IPS DF 4.7 (cell line): ENCODE data around the gene ABCA13.

Experiments used
- DNase-seq: peaks from one replicate; pipeline ENCODE4 v3.0.0-alpha.2; 2013; ENCODE audit warnings: low spot score; ENCODE audit errors: extremely low read depth

ABCA13 gene

DNA sequence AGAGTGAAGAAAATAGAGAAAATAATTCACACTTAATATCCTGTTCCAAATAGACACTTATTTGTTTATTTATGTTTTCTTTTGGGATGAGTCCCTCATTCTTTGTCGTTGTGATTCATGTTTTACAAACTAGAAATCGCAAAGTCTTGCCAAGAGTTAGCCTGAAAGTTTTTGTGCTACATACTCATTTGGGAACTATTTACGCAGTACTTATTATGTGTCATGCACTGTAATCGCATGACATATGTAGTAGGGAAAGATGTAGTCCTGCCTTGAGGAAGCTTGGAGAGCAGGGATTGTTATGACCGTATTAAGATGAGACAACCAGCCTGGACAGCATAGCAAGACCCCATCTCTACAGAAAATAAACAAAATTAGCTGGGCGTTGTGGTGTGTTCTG is 189.3 kb downstream of the ABCA13 start:
- no peak for DNase-seq

DNA sequence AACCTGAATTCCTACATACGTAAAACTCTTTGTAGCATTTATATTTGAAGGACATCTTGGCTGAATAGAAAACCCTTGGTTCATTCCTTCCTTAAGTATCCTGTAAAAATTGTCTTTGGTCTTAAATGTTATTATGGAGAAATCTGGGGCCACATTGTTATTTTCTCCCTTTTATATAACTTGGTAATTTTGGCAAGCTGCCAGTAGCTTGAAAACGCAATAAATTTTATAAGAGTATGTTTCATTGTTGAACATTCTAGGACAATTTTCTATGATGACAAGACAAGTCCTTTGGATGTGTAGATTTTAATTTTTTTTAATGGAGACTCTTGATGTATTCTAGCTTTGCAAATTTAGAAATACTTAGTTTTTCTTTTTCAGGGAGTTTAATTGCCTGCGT is 191.9 kb downstream of the ABCA13 start:
- DNase-seq = no peak

DNA sequence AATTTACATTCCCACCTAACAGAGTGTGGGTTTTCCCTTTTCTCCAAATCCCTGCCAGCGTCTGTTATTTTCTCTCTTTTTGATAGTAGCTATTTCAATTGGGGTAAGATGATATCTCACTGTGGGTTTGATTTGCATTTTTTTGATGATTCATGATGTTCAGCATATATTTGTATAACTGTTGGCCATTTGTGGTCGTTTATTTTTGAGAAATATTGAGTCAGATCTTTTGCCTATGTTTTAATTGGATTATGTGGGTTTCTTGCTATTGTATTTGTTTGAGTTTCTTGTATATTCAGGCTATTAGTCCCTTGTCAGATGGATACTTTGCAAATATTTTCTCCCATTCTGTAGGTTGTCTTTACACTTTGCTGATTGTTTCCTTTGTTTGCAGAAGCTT is 193.8 kb downstream of the ABCA13 start:
- no peak for DNase-seq

DNA sequence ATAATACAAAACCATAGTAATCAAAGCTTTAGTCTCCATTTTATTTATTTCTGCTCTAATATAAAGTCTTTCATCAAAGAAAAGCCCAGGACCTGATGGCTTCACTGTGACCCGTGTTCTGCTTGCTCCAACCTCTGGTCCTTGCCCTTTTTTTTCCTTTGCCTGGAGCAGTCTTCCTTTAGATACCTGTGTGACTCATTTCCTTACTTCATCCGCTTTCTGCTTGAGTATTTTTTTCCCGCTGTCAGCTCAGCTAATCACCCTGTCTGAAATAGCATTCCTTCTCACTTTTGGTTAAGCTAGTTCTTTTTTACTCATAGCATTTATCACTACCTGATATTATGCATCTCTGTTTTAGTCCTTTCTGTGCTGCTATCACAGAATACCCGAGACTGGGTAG is 194.8 kb downstream of the ABCA13 start:
- DNase-seq = no peak

DNA sequence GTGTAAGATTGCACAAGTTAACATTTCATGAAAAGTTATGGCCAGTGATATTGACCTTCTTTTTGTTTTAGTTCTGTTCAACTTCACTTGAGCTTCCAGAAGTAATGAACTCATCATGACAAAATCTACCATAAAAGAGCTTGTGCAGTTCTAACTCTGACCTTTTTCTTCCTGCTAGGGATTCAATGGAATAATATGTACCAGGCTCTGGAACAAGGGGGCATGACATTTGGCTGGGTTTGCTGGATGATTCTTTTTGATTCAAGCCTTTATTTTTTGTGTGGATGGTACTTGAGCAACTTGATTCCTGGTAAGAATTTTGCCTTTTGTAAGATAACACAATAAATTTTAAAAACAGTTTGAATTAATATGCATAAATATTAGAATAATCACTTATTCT is 205.0 kb downstream of the ABCA13 start:
- no peak for DNase-seq

DNA sequence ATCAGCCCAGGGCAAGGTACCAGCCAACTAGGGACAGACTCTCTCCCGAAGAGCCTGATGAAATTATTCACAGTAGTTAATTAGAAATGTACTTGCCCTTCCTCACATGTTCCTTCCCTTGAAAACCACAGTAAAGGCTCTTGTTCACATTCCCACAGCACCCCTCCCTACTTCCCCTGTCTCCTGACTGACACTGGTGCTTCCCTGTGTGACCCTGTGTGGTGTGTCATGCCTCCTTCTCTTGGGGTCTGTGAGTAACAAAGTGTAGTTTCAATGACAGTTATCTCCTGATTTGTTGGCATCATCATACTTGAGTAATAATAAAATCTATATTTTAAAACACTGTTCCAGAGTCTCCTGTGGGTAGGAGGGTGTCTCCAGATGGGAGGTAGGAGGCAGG is 209.7 kb downstream of the ABCA13 start:
- no peak for DNase-seq

DNA sequence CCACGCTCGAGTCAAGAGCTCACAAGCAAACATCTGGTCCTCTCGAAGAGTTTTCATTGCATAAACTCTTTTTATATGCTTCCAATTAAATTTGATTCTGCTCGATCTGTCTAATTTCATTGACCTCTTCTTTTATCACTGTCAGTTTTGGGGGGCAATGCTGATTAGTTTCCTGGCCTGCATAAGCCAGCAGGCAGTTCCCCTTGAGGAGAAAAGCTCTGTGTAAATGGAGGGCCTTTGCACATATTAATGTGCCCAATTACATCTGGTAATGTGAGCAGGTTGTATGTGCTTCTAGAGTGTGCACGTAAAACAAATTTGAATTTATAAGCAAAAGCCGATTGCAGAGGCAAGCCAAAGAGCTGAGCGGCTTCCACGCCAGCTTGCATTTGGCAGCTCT is 210.3 kb downstream of the ABCA13 start:
- no peak for DNase-seq

DNA sequence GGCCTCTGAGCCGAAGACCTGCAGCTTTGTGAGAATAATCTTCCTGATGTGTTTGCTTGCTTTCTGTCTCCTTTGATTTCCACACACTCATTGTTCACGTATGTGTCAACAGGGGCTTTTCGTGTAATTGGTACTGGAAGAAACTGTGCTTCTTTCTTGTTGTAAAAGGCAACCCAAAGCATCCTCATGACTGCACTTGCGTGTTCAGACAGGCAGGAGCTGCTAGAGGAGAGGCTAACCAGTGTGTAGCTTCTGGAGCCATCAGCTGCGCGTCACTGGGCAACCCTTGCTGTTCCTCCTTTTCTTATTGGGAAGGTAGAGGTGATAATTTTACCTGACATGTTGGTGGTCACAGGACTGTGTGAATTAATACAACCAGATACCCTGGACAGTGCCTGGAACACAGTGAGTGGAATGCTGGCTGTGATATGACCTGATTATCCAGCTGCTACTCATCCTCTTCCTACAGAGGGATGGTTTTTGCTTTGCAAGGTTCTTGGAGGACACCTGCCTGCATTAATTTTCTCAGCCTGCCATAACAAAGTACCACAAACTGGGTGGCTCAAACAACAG is 213.0 kb downstream of the ABCA13 start:
- DNase-seq = no peak

DNA sequence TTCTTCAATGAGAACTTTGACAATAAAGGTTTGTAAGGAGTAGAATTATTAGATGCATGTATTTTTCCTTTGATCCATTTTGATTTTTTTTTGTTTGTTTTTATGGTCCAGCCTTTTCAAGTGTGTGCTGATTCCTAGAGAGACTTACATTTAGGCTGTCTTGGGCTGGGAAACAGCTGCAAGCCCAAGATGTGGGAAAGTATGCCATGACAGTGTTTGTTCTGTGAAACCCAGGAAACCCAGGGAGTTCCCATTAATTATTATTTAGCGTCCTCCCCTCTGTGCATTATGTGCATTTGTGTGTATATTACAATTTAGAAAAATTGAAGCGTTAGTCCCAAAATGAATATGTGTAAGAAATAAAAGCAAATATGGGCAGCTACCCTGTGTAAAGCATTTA is 216.7 kb downstream of the ABCA13 start:
- DNase-seq = no peak

DNA sequence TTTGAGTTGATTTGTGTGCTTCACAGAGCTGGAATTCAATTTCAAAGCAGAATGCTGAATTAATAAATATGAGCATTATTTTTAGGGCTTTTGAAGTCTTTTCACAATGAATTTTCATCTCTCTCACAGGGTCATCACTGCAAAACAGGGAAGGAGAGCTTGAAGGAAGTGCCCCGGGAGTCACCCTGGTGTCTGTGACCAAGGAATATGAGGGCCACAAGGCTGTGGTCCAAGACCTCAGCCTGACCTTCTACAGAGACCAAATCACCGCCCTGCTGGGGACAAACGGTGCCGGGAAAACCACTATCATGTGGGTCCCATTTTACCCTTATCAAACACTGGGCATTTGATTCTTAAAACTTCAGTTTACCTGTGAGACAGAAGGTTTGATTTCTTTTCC is 217.7 kb downstream of the ABCA13 start:
- no peak for DNase-seq

DNA sequence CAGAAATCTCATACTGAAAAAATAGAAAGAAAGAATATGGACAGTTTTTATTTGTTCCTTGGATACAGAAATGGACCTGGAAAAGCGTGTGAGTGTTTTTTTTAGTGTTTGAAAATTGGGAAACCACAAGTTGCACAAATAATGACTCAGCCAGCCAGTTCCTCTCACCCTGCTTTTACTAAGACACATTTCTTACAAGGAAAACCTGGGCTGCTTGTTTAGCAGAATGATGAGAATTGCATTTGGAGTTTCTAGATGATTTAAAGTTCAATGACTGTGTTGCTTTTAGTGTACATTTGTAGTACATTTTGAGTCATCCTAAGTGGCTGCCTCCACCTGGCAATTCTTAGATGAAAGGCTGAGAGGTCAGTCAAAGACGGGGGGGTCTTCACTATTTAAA is 218.7 kb downstream of the ABCA13 start:
- DNase-seq = no peak

DNA sequence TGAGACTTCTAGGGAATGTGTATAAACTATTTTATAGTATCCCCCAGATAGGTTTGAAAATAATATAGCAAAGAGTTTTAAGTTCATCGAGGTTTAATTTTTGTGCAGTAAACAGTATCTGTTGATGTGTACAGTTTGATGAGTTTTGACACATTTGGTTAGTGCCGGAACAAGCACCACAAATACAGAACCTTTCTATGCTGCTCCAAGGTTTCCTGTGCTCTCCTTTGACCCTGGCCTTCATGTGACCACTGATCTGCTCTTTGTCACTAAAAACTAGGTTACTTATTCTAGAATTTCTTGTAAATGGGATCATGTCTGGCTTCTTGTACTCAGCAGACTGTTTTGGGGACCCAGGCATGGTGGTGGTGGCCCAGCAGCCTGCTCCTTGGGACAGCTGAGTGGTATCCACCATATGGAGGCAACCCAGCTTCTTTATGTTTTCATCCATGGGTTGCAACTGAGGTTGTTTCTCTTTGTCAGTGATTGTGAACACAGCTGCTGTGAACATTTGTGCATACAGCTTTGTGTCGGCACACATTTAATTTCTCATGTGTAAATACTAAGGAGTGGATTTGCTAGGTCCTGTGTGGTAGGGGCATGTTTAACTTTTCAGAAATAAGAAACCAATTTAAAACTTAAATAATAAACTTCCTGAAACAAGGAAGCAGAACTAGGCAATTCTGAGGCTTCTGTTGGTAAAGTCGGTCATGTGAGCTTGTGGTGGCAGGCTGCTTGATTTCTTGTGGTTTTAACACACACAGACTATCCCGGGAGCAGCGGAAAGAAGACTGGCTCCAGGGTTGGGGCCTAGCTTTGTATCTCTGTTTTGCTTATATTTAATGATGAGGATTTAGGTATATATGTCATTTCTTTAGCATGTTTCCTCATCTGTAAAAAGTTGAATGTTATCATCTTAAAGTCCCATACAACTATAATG is 219.4 kb downstream of the ABCA13 start:
- DNase-seq = no peak

DNA sequence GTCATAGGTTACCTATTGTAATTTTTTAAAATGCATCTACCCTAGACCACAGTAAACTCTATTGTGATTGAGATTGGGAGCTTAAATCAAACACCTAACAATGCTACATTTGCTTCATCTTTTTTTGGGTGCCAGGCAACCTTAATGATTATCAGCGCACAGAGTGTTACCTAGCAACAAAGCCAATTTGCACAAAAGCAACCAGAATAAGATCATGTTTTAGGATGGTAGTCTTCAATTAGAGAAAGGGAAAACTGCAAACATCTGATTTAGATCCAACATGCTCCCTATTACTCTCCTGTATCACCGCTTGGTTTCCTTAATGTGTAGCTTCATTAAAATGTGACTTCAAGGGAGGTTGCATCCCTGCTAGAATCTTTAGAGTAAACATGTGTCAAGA is 226.9 kb downstream of the ABCA13 start:
- no peak for DNase-seq

DNA sequence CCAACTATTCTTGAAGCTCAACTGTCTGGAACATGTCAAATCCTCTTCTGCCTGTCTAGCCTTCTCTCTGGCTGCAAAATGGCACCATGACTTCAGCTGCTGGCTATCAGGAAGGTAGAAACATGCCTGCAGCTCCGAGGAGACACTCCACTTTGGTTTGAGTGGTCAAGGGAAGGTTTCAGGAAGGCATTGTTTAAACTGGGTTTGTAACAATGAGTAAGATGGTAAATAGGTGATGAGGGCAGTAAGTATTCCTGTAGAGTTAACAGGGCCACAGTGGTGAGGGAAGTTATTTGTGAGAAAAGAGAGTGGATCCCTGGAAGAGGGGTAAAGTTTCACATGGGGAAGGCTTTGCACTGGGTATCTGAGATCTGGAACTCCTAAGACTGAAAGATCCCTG is 231.5 kb downstream of the ABCA13 start:
- no peak for DNase-seq

DNA sequence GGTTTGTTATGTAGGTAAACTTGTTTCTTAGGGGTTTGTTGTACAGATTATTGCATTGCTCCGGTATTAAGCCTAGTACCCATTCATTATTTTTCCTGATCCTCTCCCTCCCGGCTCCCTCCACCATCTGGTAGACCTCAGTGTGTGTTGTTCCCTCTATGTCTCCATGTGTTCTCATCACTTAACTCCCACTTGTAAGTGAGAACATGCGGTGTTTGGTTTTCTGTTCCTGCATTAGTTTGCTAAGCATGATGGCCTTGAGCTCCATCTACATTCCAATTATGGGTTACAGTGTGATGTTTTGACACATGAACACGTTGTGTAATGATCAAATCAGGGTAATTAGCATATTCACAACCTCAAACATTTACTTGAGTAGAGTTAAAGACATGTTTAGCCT is 237.5 kb downstream of the ABCA13 start:
- DNase-seq = no peak

DNA sequence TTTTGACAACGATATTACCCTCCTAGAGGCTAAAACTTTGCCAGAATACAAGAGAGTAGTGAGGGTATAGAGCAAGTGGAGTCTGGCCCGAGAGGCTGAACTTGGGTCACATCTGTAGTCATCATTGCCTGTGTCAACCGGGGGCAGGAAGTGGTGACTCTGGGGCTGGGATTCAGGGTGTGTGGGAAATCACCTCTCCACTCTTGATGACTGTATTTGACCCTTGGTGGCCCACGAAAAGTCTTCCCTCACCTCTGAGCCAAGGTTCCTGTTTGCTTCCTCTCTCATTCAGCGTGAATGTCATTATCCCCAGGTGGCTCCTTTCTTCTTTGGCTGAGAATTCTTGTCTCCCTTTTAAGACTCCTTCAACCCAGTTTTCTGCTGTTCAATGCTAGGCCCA is 240.4 kb downstream of the ABCA13 start:
- DNase-seq = no peak

DNA sequence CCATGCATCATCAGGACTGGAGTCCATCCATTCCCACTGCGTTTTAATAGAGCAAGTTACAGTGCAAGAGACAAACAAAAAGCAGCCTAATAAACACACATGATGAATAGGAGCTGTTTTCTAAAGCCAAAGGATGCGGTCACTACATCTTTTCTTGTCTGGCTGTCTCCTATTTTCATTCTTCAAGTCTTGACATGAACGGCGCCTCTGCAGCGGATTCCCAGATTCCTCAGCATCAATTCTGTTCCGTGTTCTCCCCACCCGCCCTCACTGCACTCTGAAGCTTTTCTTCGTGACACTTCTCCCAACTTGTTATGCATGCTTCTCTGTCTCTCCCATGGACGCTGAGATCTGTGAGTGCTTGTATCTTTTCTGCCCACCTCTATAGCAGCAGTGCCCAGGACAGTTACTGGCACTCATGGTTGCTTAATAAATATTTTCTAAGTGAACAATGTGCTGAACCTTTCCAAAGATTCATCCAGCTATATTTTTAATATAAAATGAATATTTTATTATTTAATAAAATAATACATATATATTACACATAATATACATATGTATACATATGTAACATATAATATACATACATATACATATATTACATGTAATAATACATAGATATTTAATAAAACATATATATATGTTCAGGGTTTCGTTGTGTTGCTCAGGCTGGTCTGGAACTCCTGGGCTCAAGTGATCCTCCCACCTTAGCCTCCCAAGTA is 242.9 kb downstream of the ABCA13 start:
- no peak for DNase-seq

DNA sequence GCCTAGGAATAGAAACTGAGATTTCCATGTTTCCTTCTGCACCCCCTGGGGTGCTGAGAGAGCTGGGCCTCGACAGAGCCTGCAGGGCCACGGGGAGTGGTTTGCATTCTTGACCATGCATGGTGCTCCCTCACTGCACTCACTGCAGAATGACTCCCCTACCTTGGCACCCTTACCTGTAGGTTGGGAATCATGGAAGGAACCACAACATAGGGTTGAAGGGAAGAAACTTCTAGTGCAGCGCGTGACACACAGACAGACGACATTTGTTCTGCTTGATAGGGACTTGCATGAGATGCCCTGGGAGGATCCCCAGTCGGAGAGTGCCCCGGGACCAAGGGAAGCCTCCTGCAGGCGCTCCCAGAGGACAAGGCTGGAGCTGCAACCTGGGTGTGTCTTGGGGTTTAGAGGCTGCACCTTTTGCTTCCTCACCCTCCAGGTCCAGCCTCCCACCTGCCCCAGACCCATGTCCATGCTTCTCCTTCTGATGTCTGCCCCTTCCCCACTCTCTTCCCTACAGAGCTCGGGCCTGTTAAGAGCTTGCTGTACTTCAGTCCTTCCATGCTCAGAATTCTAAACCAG is 245.2 kb downstream of the ABCA13 start:
- no peak for DNase-seq

DNA sequence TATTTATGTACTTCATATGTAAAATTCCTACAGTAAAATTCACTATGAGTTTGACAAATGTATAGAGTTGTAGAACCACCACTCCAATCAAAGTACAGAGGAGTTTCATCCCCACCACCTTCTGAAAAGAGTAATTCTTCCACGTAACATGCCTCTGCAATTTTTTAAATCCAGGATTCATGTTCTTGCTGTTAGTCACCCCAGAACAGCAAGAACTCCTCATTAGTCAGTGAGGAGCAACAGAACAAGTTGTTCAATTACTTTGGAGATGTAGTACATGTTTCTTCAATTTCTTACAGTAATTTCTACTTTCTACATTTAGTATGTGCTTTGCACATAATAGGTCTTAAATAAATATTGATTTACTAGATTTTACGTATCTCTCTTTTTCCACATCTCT is 248.1 kb downstream of the ABCA13 start:
- DNase-seq = no peak

DNA sequence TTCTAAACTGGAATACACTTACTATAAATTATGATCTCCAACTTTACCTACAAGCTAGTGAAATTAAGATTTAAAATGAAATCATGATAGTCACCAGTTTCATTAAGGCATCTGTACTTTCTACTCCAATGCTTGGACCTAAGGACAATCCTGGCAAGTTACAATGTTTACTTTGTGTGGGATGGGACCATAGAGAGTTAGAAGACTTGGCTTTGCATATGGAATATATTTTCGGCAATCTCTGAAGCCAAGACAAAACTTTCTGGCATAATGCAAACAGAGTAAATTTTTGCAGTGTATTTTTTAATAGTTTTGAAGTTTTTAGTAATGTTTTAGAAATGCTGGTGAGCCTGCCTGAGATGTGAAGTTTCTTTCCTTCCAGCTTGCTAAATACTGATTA is 248.9 kb downstream of the ABCA13 start:
- no peak for DNase-seq

DNA sequence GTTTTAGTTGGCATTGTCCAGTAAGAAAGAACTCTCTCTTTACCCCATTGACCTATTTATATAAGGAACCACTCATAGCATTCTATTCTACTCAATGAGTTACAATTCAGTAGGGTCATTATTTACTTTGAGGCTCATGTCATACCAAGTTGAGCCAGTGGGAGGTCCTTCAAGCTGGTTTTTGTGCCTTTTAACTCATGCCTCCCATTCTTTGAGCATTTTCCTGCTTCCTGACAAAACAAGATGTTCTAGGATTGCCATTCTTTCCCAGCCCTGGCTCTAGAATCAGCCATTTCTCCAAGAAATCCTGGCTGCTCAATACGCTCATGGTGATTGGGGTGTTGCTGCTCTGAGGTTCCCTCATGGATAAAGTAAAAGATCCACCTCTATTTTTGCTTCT is 250.1 kb downstream of the ABCA13 start:
- DNase-seq = no peak

DNA sequence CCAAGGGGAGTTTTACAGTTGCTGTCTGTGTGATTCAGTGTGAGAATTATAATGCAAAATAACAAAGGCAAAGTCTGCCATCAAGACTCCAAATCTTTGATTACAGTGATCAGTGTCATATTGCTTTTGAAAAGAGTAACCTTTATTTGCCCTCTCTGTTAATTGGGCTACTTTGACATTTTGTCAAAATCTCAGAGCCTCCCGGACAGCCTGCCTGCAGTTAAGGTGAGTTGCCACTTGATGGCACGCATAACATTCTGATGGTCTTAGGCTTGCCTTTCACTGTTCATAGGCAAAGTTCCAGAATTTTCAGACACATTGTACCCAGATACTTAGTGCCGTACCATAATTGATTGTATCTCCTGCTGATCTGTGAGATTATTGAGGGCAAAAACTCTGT is 253.5 kb downstream of the ABCA13 start:
- DNase-seq = no peak
